Bone marrow (tissue), 2 donors: Measurements from ENCODE around the gene MAP3K13.
"Not testable (repeated sequence)": the region's sequence is repeated elsewhere in the genome, so short reads cannot be mapped to it uniquely, and the experiment has no call there.

Experiments
- DNase-seq, 2 donors: peaks; one replicate each; lab custom pipeline; 2025; lab: John Stamatoyannopoulos, UW

MAP3K13 gene

GRCh38 chr3:185448107-185448506 is 85.2 kb downstream of the MAP3K13 start:
- no peak for DNase-seq

- not testable (repeated sequence) for DNase-seq
Measured at GRCh38 chr3:185451432-185451831, 88.5 kb downstream of the MAP3K13 start.

- DNase-seq = no peak
Measured at GRCh38 chr3:185457376-185457775, 94.4 kb downstream of the MAP3K13 start.

- no peak for DNase-seq
Measured at GRCh38 chr3:185460309-185460708, 97.4 kb downstream of the MAP3K13 start.

GRCh38 chr3:185460719-185461350 is 97.9 kb downstream of the MAP3K13 start:
- DNase-seq = peak in 1 of 2 donors; percentile 6

GRCh38 chr3:185465471-185465870 is 102.5 kb downstream of the MAP3K13 start:
- no peak for DNase-seq

- not testable (repeated sequence) for DNase-seq
Measured at GRCh38 chr3:185466123-185466522, 103.2 kb downstream of the MAP3K13 start.

GRCh38 chr3:185469542-185469941 is 106.6 kb downstream of the MAP3K13 start:
- DNase-seq = no peak

- no peak for DNase-seq
Measured at GRCh38 chr3:185470323-185470722, 107.4 kb downstream of the MAP3K13 start.

- DNase-seq = no peak
Measured at GRCh38 chr3:185473290-185473815, 110.4 kb downstream of the MAP3K13 start.

- not testable (repeated sequence) for DNase-seq
Measured at GRCh38 chr3:185474922-185475321, 112.0 kb downstream of the MAP3K13 start.

GRCh38 chr3:185477316-185477715 is 114.4 kb downstream of the MAP3K13 start:
- no peak for DNase-seq

GRCh38 chr3:185479373-185479945 is 116.5 kb downstream of the MAP3K13 start:
- no peak for DNase-seq

GRCh38 chr3:185484296-185484695 is 121.4 kb downstream of the MAP3K13 start:
- DNase-seq = no peak

GRCh38 chr3:185486394-185486793 is 123.5 kb downstream of the MAP3K13 start:
- no peak for DNase-seq

GRCh38 chr3:185488465-185488864 is 125.5 kb downstream of the MAP3K13 start:
- no peak for DNase-seq

- no peak for DNase-seq
Measured at GRCh38 chr3:185489462-185489861, 126.5 kb downstream of the MAP3K13 start.

GRCh38 chr3:185490241-185490640 is 127.3 kb downstream of the MAP3K13 start:
- DNase-seq = no peak

GRCh38 chr3:185498503-185499396 is 135.8 kb downstream of the MAP3K13 start, which contains the start of gene TMEM41A:
Gene TMEM41A, minus strand, starts transcription at chr3:185499035. Its CDS starts 74 bp downstream, at chr3:185498961.
- peak; percentile 82 to 85 for DNase-seq

- DNase-seq = no peak
Measured at GRCh38 chr3:185502987-185503386, 140.1 kb downstream of the MAP3K13 start.

- DNase-seq = no peak
Measured at GRCh38 chr3:185503521-185503920, 140.6 kb downstream of the MAP3K13 start.

GRCh38 chr3:185504636-185505035 is 141.7 kb downstream of the MAP3K13 start:
- DNase-seq = no peak
